NCI-H748 (cell line): ENCODE results near the gene PHF21A.

ENCODE experiments used
- DNase-seq: peaks from one replicate; lab custom pipeline; 2025; ENCODE audit not compliant: unreplicated experiment; lab: John Stamatoyannopoulos, UW

Gene PHF21A

GRCh38 chr11:45935349-45936064 lies 185.7 kb downstream of the PHF21A start:
- DNase-seq, result no peak

GRCh38 chr11:45934580-45935318 lies 186.5 kb downstream of the PHF21A start:
- no peak for DNase-seq

GRCh38 chr11:45933846-45934579 lies 187.2 kb downstream of the PHF21A start:
- DNase-seq, result no peak

GRCh38 chr11:45933131-45933831 lies 188.0 kb downstream of the PHF21A start:
- DNase-seq, result no peak

GRCh38 chr11:45932217-45932616 lies 189.0 kb downstream of the PHF21A start:
- no peak for DNase-seq

- no peak for DNase-seq
These were observed 189.5 kb downstream of the PHF21A start for GRCh38 chr11:45931739-45932138.

GRCh38 chr11:45930951-45931570 lies 190.2 kb downstream of the PHF21A start:
- DNase-seq, result no peak

- DNase-seq, result peak; percentile 93
These were observed 191.0 kb downstream of the PHF21A start for GRCh38 chr11:45930031-45930794.

- DNase-seq, result no peak
These were observed 191.7 kb downstream of the PHF21A start for GRCh38 chr11:45929486-45930030.

- DNase-seq, result no peak
These were observed 192.6 kb downstream of the PHF21A start for GRCh38 chr11:45928535-45929215.

- no peak for DNase-seq
These were observed 193.4 kb downstream of the PHF21A start for GRCh38 chr11:45927684-45928413.

- no peak for DNase-seq
These were observed 193.9 kb downstream of the PHF21A start for GRCh38 chr11:45927332-45927683.

- DNase-seq, result no peak
These were observed 194.5 kb downstream of the PHF21A start for GRCh38 chr11:45926536-45927331.

- DNase-seq, result no peak
These were observed 195.3 kb downstream of the PHF21A start for GRCh38 chr11:45926001-45926401.

GRCh38 chr11:45925550-45925949 lies 195.7 kb downstream of the PHF21A start:
- DNase-seq, result no peak

- no peak for DNase-seq
These were observed 196.3 kb downstream of the PHF21A start for GRCh38 chr11:45924927-45925326.

- DNase-seq, result no peak
These were observed 197.0 kb downstream of the PHF21A start for GRCh38 chr11:45924036-45924915.
